K562 (cell line): ENCODE data around the gene SMAGP. TPM values are rescaled to one million over a fixed set of nuclear protein-coding genes. Genes with fewer than 3 reads are reported as not detected.
A peak's percentile ranks its signal among the peaks of the same experiment; 100 is the strongest.

ENCODE experiments used
- ATAC-seq: fragments of 200-7000 bp; cut with Tn5 transposase; 3 replicates; pipeline ENCODE4 v1.9.1; 2020; ENCODE audit warnings: moderate library complexity
- BruUV-seq: library from RNA; stranded (reverse); fragments of 400-500 nt; replicated peaks from 2 replicates; lab custom pipeline; 2021; lab: Mats Ljungman, UMichigan
- CTCF ChIA-PET: fragments of 300-600 bp; formaldehyde crosslinking; extraction: SDS; loops from one replicate; lab custom pipeline; 2021; ENCODE audit warnings: low intra/inter-chr PET ratio; lab: Yijun Ruan, JAX
- POLR2A ChIA-PET: fragments of 300-600, 350-650 bp; sonication (Branson Sonifier 250); formaldehyde crosslinking; extraction: SDS; loops from one replicate; lab custom pipeline; 2021; ENCODE audit warnings: antibody characterized with exemption, inconsistent platforms; lab: Yijun Ruan, JAX
- DNase-seq, 4 experiments: peaks; one replicate each; pipeline versions ENCODE4 v3.0.0 to v3.0.0-alpha.2; 2011 to 2018; ENCODE audit warnings: low spot score in 3 of 4, mixed read lengths in 3 of 4; ENCODE audit errors: extremely low read depth in 1 of 4
- FAIRE-seq: peaks from 2 replicates; lab custom pipeline; 2011; peaks lifted over from hg19 to GRCh38; lab: Jason Lieb, UNC
- H2AFZ ChIP-seq: 2 replicates; pipeline ENCODE4 v1.6.0; 2011; ENCODE audit warnings: low read depth, low read length, control low read depth, inconsistent platforms
- H3K27ac ChIP-seq: fragments of 200-600 bp; 3 replicates; pipeline ENCODE4 v1.8.0; 2011; ENCODE audit warnings: low read depth, mild to moderate bottlenecking, control low read depth, inconsistent platforms, low read length, moderate library complexity, mixed read lengths; ENCODE audit errors: extremely low read depth
- H3K27me3 ChIP-seq, 2 experiments: fragments of 300-600 bp in 1 of 2; 2 replicates in 1 of 2; 3 replicates in 1 of 2; pipeline versions ENCODE4 v1.6.0 to v1.8.0; 2011; ENCODE audit warnings: inconsistent platforms in 2 of 2, low read length in 2 of 2, mild to moderate bottlenecking in 1 of 2, mixed read lengths in 1 of 2, moderate library complexity in 1 of 2; ENCODE audit not compliant: control insufficient read depth in 2 of 2, insufficient read depth in 2 of 2
- H3K36me3 ChIP-seq: fragments of 300-600 bp; 3 replicates; pipeline ENCODE4 v1.8.0; 2011; ENCODE audit warnings: mild to moderate bottlenecking, low read length, inconsistent platforms; ENCODE audit not compliant: control insufficient read depth, insufficient read depth
- H3K4me1 ChIP-seq, 2 experiments: fragments of 200-600 bp in 1 of 2; replicated peaks in 1 of 2; 2 replicates in 1 of 2; 3 replicates in 1 of 2; pipeline versions ENCODE4 v1.5.1 to v1.8.0; 2011; ENCODE audit warnings: inconsistent platforms in 2 of 2, low read length in 2 of 2, mild to moderate bottlenecking in 1 of 2, mixed read lengths in 1 of 2, moderate library complexity in 1 of 2; ENCODE audit not compliant: control insufficient read depth in 2 of 2, insufficient read depth in 2 of 2
- H3K4me2 ChIP-seq: 2 replicates; pipeline ENCODE4 v1.6.1; 2011; ENCODE audit warnings: low read length, control low read depth, inconsistent platforms, mixed read lengths; ENCODE audit not compliant: insufficient read depth
- H3K4me3 ChIP-seq: fragments of 200-600 bp; sonication (generic), shearing (Covaris generic); 2 replicates; pipeline ENCODE4 v1.5.1; 2016; ENCODE audit warnings: control low read depth, inconsistent platforms
- H3K79me2 ChIP-seq: fragments of 200-600 bp; 3 replicates; pipeline ENCODE4 v1.8.0; 2011; ENCODE audit warnings: low read length, inconsistent platforms; ENCODE audit not compliant: control insufficient read depth, insufficient read depth
- H3K9ac ChIP-seq, 2 experiments: 2 replicates each; pipeline versions ENCODE4 v1.6.0 to v1.6.1; 2011; ENCODE audit warnings: low read depth in 2 of 2, low read length in 2 of 2, control low read depth in 1 of 2, inconsistent platforms in 1 of 2, mild to moderate bottlenecking in 1 of 2, mixed read lengths in 1 of 2; ENCODE audit not compliant: insufficient read depth in 1 of 2
- H3K9me1 ChIP-seq: one replicate; pipeline ENCODE4 v1.6.0; 2011; ENCODE audit warnings: inconsistent platforms, mild to moderate bottlenecking, low read length, moderate library complexity; ENCODE audit not compliant: control insufficient read depth, insufficient read depth
- H3K9me3 ChIP-seq: replicated peaks from 2 replicates; pipeline ENCODE4 v1.5.1; 2011; ENCODE audit warnings: low read depth, low read length, inconsistent platforms; ENCODE audit not compliant: control insufficient read depth, insufficient read depth
- H4K20me1 ChIP-seq: replicated peaks from 2 replicates; pipeline ENCODE4 v1.6.1; 2011; ENCODE audit warnings: low read length, inconsistent platforms, mixed read lengths; ENCODE audit not compliant: control insufficient read depth, insufficient read depth
- DPF2 ChIP-seq: fragments of 450-650 bp; IDR thresholded peaks from 2 replicates; pipeline ENCODE4 v1.6.1; 2016
- FOXK1 ChIP-seq: sonication (generic); formaldehyde crosslinking; IDR thresholded peaks from 2 replicates; pipeline ENCODE4 v1.8.0; 2022; ENCODE audit warnings: missing genetic modification reagents, mild to moderate bottlenecking, borderline replicate concordance
- RFX1 ChIP-seq: fragments of 450-650 bp; IDR thresholded peaks from 2 replicates; pipeline ENCODE4 v1.6.1; 2016; ENCODE audit warnings: mild to moderate bottlenecking, moderate library complexity
- WGBS: fragments of 100-300 bp; shearing (Covaris generic); methylation state at CpG from one replicate; pipeline ENCODE4 v1.1.6; 2016; ENCODE audit warnings: low coverage, mixed read lengths; ENCODE audit not compliant: insufficient coverage; ENCODE audit errors: missing lambda C conversion rate; 5-methylcytosine and 5-hydroxymethylcytosine counted together
- in situ Hi-C: fragments of 300-500 bp; cut with MboI; formaldehyde crosslinking; loops from 4 replicates; pipeline ENCODE4 v1.15.0; 2018; ENCODE audit warnings: inconsistent platforms, mixed read lengths
- intact Hi-C: fragments of 100-400 bp; cut with micrococcal nuclease; formaldehyde crosslinking; loops from 2 replicates; pipeline ENCODE4 v1.14.2; 2022
- polyA plus RNA-seq, 8 experiments: library from polyadenylated mRNA; depleted of rRNA in 4 of 8; stranded (reverse) in 5 of 8; unstranded in 3 of 8; fragments of >200 nt; fragmentation: Nextera tagmentation in 2 of 8; fragmentation: Illumina TruSeq in 1 of 8; extraction: Ambion mirVana in 2 of 8; extraction: Trizol in 1 of 8; gene quantifications; 2 replicates each; pipeline versions ENCODE4 v1.2.1 to v1.2.3, GENCODE V29; 2011 to 2014; ENCODE audit warnings: inconsistent platforms in 1 of 8, missing spikeins in 1 of 8
- total RNA-seq, 7 experiments: library from RNA; depleted of rRNA in 6 of 7; stranded (reverse); fragments of >200 nt in 6 of 7; fragmentation: Illumina TruSeq in 2 of 7; extraction: Trizol in 2 of 7; gene quantifications; 2 replicates each; pipeline versions ENCODE4 v1.2.1 to v1.2.3, GENCODE V29; 2011 to 2021; ENCODE audit warnings: low replicate concordance in 1 of 7
- TF ChIP-seq, protein P1 (sequence below): fragments of 450-650 bp; IDR thresholded peaks from one replicate; pipeline ENCODE4 v1.6.1; 2018; ENCODE audit warnings: mild to moderate bottlenecking, moderate library complexity; ENCODE audit not compliant: partially characterized antibody
- TF ChIP-seq, protein P2 (sequence below): sonication (generic); IDR thresholded peaks from 2 replicates; pipeline ENCODE4 v1.6.1; 2016
- TF ChIP-seq, protein P3 (sequence below), 3 experiments: IDR thresholded peaks in 2 of 3; conservative IDR thresholded peaks in 1 of 3; 2 replicates each; pipeline ENCODE4 v1.5.1; 2011 to 2012; ENCODE audit warnings: low read length in 3 of 3, mild to moderate bottlenecking in 3 of 3, control low read depth in 2 of 3, improper control_type of control experiment in 1 of 3, inconsistent platforms in 1 of 3, low read depth in 1 of 3, mixed read lengths in 1 of 3, moderate library complexity in 1 of 3; ENCODE audit not compliant: insufficient read depth in 2 of 3

Gene SMAGP
- total and polyA plus RNA-seq, 9 of the 15 experiments (the other 6 are each of a cell fraction or from before 2014, with no cell fraction given) = 23.1 to 62.3 (median 29.9) TPM

DNA sequence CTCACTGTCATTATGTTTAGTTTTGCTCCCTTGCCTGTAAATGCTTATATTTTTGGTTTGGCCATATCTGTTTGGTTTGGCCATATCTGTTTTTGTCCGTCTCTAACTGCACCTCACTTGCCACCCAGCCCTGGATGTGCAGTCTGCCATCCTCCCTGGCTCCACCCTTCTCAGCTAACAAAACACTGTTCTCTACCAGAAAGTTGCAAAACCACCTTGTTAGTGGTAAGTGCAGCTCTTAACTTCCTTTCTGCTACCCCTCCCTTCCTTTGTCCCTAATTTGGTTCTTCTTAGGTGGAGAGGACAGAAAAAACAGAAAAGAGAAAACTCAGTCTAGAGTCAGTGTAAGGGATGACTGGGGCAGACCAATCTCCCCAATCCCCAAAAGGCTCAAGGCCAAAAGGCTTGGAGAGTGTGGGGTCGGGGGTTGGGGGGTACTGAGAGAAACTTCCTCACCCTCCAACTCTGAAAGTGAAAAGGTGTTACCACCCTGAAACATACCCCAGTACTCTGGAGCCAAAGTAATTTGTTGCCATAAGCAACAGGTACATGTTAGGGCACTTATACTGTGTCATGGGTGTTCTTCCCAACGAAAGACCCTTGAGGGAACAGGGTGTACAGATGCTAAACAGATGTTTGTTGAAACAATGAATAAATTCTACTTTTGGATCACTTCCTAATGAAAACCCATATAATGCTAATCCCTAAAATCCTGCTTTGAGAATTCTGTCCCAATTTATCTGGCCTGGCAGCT, 48.8 kb upstream of the SMAGP start:
- POLR2A ChIA-PET = interaction anchor here (0.7 kb wide), 1 partner anchor 1279 kb away, joined by 3 read pairs; no protein-coding TSS in a partner anchor
- no peaks in the 10 kb centered on the region for H3K9me1 ChIP-seq
- H3K9ac ChIP-seq = peak overlapping the region; percentile 27 to 41; a peak in 3 of 4 replicates
- 0 out of 2 replicates have a peak, but pooled peaks have one; percentile 12 for TF ChIP-seq DPF2
- peak; percentile 56; the same call in 1 of the 2 replicates for TF ChIP-seq RFX1
- TF ChIP-seq, protein P1, sequence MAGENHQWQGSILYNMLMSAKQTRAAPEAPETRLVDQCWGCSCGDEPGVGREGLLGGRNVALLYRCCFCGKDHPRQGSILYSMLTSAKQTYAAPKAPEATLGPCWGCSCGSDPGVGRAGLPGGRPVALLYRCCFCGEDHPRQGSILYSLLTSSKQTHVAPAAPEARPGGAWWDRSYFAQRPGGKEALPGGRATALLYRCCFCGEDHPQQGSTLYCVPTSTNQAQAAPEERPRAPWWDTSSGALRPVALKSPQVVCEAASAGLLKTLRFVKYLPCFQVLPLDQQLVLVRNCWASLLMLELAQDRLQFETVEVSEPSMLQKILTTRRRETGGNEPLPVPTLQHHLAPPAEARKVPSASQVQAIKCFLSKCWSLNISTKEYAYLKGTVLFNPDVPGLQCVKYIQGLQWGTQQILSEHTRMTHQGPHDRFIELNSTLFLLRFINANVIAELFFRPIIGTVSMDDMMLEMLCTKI = no peak
- TF ChIP-seq, protein P2, sequence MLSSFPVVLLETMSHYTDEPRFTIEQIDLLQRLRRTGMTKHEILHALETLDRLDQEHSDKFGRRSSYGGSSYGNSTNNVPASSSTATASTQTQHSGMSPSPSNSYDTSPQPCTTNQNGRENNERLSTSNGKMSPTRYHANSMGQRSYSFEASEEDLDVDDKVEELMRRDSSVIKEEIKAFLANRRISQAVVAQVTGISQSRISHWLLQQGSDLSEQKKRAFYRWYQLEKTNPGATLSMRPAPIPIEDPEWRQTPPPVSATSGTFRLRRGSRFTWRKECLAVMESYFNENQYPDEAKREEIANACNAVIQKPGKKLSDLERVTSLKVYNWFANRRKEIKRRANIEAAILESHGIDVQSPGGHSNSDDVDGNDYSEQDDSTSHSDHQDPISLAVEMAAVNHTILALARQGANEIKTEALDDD = 0 out of 2 replicates have a peak, but pooled peaks have one; percentile 15
- no peak for TF ChIP-seq FOXK1
- TF ChIP-seq, protein P3, sequence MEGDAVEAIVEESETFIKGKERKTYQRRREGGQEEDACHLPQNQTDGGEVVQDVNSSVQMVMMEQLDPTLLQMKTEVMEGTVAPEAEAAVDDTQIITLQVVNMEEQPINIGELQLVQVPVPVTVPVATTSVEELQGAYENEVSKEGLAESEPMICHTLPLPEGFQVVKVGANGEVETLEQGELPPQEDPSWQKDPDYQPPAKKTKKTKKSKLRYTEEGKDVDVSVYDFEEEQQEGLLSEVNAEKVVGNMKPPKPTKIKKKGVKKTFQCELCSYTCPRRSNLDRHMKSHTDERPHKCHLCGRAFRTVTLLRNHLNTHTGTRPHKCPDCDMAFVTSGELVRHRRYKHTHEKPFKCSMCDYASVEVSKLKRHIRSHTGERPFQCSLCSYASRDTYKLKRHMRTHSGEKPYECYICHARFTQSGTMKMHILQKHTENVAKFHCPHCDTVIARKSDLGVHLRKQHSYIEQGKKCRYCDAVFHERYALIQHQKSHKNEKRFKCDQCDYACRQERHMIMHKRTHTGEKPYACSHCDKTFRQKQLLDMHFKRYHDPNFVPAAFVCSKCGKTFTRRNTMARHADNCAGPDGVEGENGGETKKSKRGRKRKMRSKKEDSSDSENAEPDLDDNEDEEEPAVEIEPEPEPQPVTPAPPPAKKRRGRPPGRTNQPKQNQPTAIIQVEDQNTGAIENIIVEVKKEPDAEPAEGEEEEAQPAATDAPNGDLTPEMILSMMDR (IDR thresholded peaks at IDR 0.05 in 2 of 3, conservative IDR thresholded peaks at IDR 0.05 in 1 of 3; ENCODE audit: insufficient read depth in 2 of 3, low read depth in 1 of 3, low read length in 3 of 3) = no peak
- CTCF ChIA-PET = no interaction called here
- H2AFZ ChIP-seq = peak overlapping the region; percentile 81
- H3K27me3 ChIP-seq = no peaks in the 10 kb centered on the region
- no peak overlapping the region for H3K4me3 ChIP-seq
- WGBS = 13% methylated on average over 3 of the region's 3 CpGs
- in situ Hi-C loops (no loop called here), intact Hi-C loops (no loop called here)
- peak overlapping the region; percentile 16 for H3K27ac ChIP-seq
- no peak for DNase-seq
- peaks cover 33 to 53% of the 10 kb centered on the region in 2 experiments for H3K4me1 ChIP-seq
- no TSS peak for BruUV-seq
- no peaks in the 10 kb centered on the region for H4K20me1 ChIP-seq
- no peaks in the 10 kb centered on the region for H3K79me2 ChIP-seq
- no peaks in the 10 kb centered on the region; the same call in 1 of the 2 replicates for H3K9me3 ChIP-seq
- no peaks in the 10 kb centered on the region for H3K36me3 ChIP-seq
- ATAC-seq = peak; percentile 7; the same call in 2 of the 3 replicates
- peak overlapping the region; percentile 59; the same call in 1 of the 2 replicates for H3K4me2 ChIP-seq
- FAIRE-seq = peak; percentile 55
